ENCODE measurements around the gene MPST.

The MPST gene

DNA sequence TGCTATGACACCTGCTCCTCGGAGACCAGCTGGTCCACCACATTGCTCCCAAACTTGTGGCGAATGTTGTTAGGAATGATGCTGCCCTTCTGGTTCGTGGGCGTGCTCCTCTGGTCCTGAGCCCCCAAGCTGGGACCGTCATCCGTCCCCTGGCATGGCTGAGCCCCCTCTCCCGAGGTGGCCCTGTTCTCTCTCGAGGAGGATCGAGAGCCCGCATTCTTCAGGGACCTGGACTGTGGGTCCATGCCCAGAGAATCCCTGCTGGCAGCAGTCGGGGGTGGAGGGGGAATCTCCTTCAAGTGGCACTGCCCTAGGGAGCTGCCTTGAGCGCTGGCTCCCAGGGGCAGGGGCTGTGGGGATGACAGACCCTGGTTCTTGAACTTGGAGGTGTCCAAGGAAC lies 17.7 kb upstream of the MPST start:
- DNase-seq = no peak

DNA sequence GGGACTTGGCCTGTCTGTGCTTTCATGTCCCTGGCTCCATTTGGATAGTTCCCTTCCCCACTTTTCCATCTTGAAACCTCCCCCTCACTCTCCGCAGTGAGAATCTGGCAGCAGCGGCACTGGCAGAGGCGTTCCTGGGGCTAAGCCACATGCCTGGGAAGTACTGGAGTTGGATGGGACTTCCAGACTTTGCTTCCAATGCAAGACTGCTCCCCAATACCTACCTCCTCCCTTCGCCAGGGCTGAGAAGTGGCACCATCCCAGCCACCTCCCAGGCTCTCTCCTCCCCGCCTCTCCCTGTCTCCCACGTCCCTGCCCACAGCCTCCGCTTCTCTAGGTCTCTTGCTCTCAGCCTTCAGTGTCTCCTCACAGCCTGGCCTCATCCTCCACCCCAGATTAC lies 16.9 kb upstream of the MPST start:
- no peak for DNase-seq

DNA sequence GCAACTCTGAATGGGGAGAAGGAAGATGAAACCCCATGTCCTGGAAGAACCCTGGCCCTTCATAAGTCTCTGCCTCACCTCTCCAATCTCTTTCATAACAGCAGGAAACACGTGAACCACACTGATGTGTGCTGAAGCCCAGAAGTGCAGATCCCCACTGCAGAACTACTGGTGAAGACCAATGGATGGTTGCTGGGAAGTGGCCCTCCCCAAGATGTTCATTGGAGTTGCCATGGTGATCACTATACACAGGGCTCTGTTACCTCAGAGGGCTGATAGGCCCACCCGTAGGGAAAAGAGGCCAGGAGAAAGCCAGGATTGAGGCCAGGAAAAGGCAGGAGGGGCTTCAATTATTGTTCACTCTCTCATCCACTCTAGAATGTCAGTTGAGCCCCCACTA lies 11.9 kb upstream of the MPST start:
- DNase-seq = no peak

DNA sequence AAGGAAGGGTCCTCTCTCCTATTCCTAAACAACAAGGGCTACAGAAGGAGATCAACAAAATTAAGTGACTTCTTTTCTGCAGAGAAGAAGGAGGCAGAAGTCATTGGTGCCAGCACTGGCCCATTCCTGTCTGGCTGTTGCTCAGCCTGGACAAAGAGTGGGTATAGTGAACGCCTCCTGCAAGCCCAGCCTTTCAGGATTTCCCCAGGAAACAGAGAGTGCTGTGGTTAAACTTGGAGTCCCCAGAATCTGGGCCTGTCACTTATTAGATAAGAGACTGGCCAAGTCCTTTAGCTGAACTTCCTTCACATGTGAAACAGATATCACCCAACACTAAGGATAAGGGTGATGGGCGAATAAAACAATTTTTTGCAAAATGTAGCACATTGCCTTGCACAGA lies 11.2 kb upstream of the MPST start:
- DNase-seq = no peak

DNA sequence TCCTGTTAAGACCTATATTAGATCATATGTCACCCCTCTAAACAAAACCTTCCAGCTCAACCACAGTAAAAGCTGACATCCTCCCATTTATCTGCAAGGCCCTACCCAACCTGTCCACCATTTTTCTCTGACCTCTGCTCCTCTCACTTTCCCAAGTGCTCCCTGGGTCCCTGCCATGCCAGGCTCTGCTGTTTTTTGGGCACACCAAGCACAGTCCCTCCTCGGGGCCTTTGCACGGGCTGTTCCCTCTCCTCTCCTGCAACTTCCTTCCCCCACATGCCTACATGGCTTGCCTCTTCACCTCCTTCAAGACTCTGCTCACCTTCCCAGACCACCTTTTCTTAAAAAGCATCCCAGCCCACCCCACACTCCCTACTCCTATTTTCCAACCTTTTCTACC lies 10.1 kb upstream of the MPST start:
- no peak for DNase-seq

DNA sequence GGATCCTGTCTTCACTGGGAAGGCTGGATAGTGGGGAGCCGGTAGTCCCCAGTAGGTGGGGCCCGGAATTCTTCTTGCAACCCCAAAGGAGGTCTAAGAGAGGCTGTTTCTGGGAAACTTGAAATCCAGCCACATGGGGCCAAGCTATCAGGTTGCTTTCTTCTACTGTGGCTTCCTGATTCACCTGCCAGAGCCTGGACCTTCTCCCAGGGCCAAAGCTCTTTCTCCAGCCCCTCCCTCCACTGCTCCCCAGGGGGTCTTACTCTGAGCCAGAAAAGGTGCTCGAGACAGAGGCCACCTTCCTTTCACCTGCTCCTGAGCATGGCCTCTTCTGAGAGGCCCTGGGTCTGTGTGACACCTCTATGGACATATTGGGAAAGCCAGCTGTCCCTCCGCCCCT lies 9.4 kb upstream of the MPST start:
- DNase-seq = no peak

DNA sequence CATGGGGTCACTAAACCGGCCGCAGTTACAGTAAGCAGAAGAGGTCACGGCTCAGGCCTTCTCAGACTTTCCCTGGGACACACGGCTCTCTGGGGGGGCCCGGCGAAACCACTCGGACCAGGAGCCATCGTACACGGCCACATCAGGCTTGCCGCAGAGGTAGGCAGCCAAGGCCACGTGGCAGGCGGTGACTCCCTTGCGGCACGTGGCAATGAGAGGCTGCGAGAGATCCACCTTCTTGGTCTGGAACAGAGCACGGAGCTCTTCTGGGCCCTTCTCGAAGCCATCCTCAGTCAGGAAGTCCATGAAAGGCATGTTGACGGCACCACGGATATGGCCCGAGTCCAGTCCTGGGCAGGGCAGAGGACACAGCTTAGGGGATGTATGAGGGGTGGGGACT lies 8.6 kb upstream of the MPST start:
- DNase-seq = no peak

DNA sequence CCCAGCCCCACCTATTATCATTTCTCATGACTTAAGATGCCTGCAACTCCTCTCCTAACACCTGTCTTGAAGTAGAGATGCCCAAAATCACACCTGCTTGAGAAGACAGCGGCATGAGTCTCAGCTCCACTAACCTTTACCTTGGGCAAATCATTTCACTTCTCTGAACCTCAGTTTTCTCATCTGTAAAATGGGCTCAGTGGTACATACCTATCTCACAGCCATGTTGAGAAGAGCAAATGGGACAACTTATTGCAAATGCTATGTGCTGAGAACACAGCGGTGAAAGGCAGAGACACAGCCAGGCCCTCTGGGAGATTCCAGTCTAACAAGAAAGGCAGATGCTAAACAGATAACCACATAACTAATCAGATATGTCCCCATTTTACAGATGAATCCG lies 8.1 kb upstream of the MPST start:
- DNase-seq = no peak

DNA sequence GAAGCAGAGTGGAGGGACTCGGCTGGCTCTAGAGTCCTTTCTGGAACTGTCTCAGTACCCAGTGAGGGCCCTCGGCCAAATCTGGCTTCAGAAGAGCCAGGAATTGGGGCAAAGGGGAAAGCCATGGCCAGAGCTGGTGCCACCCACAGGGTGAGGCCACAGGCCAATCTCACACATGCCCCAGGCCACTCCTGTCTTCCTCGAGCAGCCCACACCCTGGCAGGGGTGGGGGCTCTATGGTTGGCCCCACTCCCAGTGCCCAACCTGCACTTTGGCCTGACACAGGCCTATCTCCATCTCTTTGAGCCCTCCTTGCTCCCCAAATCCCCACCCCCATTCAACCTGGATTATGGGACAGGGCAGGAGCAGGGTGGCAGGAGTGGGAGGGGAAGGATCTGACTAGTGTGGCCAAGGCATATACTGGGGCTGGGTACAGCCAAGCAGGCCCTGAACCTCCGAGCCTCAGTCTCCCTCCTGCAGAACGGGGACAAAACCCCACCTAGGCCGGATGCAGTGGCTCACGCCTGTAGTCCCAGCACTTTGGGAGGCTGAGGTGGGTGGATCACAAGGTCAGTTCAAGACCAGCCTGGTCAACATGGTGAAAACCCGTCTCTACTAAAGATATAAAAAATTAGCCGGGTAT lies 7.2 kb upstream of the MPST start:
- no peak for DNase-seq

DNA sequence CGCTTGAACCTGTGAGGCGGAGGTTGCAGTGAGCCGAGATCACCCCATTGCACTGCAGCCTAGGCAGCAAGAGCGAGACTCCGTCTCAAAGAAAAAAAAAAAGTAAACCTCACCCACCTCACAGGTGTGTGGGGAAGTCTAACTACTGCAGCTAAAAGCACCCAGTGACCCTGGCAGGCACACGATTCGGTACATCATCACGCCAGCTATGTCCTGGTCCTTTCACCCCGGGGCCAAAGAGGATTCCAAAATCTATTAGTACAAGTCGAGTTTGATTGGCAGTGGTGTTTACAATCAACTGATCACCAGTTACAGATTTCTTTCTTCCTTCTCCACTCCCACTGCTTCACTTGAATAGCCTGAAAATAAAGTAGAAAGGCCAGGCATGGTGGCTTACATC lies 6.6 kb upstream of the MPST start:
- DNase-seq = no peak

DNA sequence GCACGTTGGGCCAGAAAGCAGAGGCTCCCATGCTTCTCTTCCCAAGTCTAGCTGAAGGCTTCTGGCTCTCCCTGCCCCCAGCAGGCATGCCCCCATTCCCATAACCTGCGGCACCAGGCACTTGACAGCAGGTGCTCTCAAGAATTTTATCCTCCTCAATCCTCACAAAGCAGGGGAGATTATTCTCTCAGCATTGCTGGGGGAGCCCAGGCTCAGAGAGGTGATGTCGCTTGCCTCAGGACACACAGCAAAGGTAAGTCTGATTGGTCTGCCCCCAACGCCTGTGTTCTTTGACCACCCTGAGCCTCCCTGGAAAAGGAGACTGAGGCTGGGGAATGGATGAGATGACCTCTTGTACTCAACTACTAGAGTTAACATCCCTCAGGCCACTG lies 5.1 kb upstream of the MPST start:
- no peak for DNase-seq

DNA sequence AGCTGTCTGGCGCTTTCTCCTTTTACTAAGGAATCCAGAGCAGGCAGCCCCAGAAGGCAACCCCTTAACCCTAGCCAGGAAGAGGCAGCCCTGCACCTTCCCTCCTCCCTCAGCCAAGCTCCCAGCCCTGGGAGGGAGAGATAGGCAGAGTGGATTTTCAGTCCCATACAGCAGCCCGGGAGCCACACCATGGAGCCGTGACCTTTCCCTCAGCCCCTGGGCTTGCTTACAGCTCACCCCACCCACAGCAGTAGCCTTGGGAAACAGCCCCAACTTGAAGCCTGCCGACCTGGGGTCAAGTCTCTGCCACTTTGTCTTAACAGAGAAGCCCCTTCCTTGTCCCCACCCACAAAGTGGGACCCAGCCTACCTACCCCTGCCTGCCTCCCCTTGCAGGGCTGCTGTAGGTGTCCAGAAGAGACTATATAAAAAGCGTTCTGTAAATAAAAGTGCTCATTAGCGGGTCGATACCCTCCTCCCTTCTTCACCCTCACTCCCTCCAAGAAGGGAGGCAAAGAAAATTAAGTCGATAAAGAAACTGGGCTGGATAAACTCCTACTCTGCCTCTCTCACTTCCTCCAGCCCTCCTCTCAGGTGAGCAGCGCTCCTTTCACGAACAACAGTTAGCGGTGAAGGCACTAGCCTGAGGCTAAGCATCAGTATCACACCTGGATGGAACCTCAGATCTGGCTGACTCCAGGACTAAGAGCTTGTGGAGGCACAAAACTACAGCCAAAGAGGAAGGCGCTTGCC lies 4.5 kb upstream of the MPST start:
- no peak for DNase-seq

DNA sequence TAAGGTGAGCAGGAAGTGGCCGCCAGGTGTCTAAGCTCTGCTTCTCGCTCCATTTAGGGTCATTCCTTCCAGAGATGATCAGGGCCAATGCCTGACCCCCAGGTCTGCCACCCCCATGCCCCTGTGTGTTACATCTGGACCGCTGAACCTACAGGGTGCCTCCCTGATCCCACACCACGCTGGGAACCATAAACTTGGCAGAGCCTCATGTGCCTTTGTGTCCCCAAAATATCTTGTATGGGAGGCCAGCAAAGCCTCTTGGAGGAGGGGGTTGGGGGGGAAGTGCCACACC lies 4.0 kb upstream of the MPST start:
- no peak for DNase-seq

DNA sequence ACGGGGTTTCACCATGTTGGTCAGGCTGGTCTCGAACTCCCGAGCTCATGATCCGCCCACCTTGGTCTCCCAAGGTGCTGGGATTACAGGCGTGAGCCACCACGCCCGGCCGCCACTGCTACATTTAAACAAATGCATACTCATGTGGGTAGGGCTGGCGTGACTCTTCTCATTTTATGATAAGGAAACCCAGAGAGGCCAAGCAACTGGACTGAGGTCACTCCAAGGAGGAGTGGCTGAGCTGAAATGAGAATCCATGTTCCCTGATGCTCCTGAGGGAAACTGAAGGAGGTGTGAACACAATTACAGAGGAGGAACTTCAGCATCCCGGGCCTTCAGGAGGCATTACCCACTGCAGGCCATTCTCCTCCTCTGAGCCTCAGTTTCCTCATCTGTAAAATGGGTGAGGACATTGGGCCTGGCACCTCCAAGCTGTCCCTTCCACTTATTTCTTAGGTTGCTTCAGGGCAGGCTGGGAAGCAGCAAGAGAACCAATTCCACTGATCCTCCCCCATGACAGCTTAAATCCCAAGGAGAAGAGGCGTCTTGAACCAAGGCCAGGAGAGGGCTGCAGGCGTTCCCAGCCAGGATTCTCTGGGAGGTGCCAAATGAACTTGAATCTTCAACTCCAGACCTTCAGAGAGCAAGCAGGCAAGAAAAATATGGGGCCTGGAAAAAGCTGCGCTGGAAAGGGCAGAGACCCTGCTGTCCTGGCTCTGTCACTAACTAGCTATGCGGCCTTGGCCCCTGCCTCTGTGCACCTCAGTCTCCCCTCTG lies 3.2 kb upstream of the MPST start:
- no peak for DNase-seq

DNA sequence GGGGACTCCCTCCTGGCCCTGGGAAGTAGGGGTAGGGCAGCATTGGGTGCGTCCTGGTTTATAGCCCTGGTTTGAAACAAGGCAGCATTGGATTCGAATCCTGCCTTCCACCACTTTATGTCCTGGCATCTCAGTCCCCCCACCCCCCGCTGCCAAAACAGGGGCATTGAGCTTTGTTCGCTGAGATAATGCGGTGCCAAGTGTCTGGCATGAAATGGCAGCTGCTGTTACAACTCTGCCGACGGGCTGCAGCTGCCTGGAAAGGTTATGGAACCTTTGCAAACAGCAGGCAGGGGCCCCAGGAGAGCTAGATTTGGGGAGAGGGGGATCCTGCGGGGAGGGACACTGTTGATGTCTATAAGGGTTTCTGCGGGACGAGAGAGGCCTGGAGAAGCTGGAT lies 2.2 kb upstream of the MPST start:
- no peak for DNase-seq

DNA sequence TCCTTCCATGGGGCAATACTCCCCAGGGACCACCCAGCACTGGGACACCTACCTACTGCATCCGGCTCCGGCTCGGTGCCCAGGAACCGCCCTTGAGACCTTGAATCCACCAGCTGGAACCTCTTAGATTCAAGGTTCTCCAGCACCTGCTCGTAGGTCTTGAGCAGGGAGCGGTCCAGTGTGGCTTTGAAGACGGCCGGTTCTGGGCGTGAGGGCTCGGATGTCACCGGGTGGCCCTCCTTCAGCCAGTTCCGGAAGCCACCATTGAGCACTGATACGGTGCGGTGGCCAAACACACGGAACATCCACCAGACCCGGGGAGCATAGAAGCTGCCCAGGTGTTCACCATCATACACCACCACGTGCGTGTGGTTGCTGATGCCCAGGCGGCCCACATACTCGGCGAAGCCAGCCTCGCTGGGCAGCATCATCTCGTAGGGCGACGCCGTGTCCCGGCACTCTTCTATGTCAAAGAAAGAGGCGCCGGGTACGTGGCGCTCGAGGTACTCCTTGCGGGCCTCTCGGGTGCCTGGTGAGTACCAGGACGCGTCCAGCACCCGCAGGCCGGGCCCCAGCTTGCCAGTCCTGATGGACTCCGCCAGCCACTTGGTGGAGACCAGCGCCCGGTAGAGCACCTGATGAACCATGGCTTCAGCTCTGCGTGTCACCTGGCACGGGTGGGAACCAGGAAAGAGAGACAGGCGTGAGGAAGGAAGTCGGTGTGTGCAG lies 1.3 kb upstream of the MPST start:
- DNase-seq = no peak

DNA sequence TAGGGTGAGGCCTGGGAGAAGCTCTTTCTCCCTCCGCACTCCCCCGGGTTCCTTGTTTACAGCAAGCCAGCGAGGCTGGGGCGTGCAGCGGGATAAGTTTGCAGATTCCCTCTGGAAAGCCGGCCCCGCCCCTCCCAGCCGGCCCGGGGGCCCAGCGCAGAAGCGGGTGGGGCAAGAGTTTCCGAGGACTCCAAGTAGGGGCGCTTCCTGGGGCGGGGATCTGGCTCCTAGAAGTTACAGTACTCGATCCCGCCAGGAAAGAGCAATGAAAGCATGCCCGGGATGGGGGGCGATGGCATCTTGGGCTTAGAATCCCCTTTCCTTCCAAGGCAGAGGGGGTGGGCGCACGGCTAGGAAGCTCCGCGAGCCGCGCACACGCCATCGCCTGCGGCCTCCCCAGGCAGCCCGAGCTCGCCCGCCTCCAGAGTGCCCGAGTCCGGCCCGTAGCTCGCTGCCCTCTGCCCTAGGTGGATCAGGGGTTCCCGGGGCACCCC lies 680 bp upstream of the MPST start:
- DNase-seq = no peak

DNA sequence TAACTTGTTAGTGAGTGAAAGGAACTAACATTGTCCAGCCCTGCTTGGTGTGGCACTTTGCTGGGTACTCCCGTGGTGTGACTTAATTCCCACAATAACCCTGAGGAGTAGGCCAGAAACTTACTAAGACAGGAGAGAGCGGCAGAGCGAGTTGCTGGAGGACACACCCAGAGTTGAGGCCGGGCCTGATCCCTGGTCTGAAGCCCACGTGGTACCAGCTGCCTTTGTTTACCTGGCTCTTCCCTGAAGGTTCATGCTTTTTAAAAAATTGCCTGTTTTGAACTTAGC lies 594 bp downstream of the MPST start:
- DNase-seq = no peak

DNA sequence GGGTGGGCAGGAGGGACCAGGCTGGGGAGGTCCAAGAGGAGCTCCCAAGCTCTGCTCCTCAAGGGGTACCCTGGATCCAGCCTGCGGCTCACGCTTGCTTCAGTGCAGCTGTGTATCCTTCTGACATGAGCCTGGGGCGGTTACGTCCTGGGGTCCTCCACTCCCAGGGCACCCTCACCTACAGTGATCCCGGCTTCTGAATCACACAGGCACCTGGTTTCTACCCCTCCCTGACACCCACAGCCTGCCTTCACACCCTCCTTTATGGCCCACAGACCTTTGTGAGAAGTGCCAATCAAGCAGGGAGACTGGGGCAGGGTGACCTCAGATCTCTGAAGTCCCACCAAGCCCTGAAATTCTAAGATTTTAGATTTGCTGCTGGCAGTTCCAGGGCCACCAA lies 1.5 kb downstream of the MPST start:
- no peak for DNase-seq

DNA sequence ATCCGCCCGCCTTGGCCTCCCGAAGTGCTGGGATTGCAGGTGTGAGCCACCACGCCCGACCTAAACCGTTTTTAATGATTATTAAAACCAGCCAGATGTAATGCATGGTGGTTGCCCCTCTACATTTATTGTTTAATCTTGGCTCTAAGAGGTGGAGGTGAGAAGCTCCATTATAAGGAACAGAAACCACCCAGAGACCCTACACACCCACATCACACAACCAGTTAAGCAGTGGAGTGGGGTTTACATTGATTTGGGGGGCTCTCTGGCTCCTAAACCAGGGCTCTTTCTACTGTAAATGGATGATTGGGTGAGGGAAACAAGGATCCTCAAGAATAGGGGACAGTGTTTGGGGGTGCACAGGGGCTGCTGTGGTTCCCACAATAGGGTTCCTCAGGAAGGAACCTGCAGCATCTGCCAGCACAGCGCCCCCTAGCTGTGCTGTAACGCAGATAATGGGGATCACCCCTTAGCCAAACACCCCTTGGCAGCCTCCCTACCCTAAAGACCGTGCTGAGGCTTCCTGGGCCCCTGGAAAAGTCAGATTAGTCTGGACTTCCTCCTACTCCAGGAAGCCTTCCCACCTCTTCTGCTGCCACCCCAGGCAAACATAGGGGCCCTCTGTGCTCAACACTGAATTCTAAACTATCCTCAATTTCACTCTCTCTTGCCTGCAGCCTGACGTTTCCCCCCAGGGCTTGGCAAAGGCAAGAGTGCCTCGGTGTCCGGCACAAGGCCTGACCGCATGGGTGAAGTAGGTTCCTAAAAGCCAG lies 2.4 kb downstream of the MPST start:
- DNase-seq = peak; percentile 51

DNA sequence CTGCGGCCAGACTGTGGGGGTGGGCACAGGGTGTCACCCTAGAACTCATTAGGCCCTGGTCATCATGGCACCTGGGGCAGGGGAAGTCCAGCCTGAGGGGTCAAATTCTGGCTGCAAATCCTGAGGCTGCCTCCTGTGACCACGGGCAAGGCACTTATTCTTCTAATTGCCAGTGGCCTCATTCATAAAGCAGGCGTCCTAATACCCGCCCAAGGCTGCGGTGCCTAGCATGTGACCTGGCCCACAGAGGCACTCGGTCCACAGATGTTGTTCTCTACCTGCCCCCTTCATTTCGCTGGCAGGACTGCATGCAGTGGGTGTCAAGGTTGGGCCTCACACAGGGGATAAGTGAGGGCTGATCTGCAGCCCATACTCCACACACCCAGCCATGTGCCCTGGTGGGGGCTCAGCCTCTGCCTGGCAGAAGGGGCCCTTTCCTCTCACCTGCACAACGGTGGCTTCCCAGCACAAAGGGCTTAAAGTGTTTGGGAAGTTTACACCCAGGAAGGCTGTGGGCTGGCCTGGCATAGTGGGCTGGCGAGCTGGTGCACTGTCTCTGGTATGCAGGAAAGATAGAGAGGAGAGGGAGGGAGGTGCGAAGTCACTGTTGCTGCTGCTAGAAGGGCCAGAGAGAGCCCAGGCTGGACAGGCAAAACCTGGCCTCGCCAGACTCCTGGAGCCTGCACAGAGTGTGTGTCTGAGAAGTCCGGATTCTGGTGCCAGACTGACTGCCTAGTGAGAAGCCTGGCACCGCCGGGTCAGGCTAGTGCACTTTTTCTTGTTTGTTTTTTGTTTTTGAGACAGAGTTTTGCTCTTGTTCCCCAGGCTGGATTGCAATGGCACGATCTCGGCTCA lies 3.2 kb downstream of the MPST start:
- DNase-seq = no peak

DNA sequence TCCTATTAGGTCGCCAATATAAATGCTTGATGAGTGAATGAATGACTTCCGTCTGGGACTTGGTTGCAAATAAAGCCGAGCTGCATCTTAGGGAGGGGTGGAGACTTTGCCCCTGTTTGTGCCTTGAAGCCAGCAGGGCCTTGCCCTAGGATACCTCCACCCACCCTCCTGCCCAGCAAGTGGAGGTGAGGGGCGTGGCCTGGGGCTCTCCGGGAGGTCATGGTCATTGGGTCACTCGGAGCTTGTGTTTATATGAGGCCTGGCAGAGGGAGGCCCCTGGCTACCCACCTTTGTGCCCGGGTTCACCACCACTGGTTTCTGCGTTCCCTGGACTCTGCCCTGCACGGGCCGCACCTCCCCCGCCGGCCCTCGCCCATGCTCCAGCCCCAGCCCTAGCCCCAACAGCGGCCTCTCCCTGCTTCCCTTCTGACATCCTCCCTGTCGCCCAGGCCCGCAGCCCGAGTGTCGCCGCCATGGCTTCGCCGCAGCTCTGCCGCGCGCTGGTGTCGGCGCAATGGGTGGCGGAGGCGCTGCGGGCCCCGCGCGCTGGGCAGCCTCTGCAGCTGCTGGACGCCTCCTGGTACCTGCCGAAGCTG lies 4.3 kb downstream of the MPST start:
- no peak for DNase-seq
